Stimulated activated CD8-positive, alpha-beta memory T cell treated with anti-CD3 and anti-CD28 coated beads, Interleukin-15, amount 100 ng/mL, for 1 hour (primary cell): ENCODE data around the gene PDPK1.

Experiments used
- DNase-seq: peaks from one replicate; pipeline ENCODE4 v3.0.0-alpha.2; 2020; ENCODE audit warnings: low read depth

Gene PDPK1

DNA sequence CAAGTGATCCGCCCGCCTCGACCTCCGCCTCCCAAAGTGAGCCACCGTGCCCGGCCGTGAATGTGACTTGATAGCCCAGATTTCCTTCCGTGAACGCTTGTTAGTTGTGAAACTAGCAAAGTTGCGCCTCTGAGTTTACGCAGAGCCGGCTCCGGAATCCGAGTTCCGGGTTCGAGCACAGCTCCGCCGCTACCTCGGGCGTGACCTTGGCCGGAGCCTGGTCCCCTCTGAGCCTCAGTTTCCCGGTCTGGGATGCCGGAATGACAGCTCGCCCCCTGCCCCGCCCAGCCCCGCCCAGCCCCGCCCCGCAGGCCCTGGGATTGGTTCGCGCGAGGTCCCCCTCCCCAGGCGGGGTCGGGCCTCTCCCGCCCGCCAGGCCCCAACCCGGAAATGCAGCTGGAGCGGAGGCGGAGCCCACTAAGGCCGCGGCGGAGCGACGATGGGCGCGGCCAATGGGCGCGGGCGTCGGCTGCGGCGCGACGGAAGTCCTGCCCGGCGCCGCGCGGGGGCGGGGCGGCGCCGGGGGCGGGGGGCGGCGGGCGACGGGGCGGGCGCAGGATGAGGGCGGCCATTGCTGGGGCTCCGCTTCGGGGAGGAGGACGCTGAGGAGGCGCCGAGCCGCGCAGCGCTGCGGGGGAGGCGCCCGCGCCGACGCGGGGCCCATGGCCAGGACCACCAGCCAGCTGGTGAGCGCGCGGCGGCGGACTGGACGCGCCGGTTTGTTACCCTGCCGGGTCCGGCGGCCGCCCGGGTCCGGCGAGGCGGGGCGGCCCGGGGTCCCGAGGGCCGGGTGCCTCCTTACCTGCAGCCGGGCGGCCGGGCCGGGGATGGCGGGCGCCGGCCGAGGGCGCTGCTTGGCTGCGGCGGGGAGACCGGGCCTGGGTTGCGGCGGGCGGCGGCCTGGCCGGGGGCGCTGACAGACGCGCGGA is at the start of gene PDPK1:
PDPK1 (plus strand) TSS at position 571 of the 929 bp plus-strand sequence; CDS start at position 663, 92 bp downstream.
- peak; percentile 78 for DNase-seq

- no peak for DNase-seq
Measured at GRCh38 chr16:2489581-2489980, 48.2 kb upstream of the PDPK1 start.

- no peak for DNase-seq
Measured at GRCh38 chr16:2490190-2491105, 47.4 kb upstream of the PDPK1 start.

- no peak for DNase-seq
Measured at GRCh38 chr16:2492292-2492691, 45.5 kb upstream of the PDPK1 start.

DNA sequence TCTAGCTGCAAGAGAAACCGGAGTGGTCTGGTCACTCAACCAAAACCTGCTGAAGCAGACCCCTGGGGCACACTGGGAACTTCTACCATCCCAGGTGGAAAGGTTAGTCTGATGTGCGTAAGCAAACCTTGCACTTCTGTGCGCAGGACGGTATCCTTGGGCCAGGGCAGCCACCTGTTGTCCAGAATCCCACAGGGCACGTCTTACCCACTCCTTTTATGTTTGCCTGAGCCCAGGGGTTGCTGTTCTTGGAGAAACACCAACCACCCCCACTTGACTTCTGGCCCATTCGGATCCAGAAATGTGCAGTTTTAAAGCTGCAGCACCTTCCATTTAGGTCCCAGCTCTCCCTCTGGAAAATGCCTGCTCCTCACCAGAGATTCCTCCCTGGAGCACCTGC is 44.2 kb upstream of the PDPK1 start:
- no peak for DNase-seq

GRCh38 chr16:2494616-2495015 is 43.2 kb upstream of the PDPK1 start:
- no peak for DNase-seq

DNA sequence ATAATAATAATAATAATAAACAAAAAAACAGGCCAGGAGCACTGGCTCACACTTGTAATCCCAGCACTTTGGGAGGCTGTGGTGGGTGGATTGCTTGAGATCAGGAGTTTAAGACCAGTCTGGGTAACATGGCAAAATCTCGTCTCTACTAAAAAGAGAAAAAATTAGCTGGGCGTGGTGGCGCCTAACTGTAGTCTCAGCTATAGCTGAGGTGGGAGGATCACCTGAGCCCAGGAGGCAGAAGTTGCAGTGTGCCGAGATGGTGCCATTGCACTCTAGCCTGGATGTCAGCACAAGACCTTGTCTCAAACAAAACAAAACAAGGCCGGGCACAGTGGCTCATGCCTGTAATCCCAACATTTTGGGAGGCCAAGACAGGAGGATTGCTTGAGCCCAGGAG is 42.8 kb upstream of the PDPK1 start:
- DNase-seq, result no peak

GRCh38 chr16:2496223-2497115 is 41.4 kb upstream of the PDPK1 start:
- DNase-seq, result no peak

GRCh38 chr16:2497116-2497630 is 40.6 kb upstream of the PDPK1 start:
- DNase-seq, result no peak

GRCh38 chr16:2497695-2498484 is 39.9 kb upstream of the PDPK1 start:
- no peak for DNase-seq

- no peak for DNase-seq
Measured at GRCh38 chr16:2498531-2499253, 39.1 kb upstream of the PDPK1 start.

GRCh38 chr16:2499454-2499853 is 38.4 kb upstream of the PDPK1 start:
- no peak for DNase-seq

- DNase-seq, result no peak
Measured at GRCh38 chr16:2499890-2500429, 37.9 kb upstream of the PDPK1 start.

GRCh38 chr16:2500430-2500917 is 37.3 kb upstream of the PDPK1 start:
- DNase-seq, result no peak

GRCh38 chr16:2500918-2501750 is 36.7 kb upstream of the PDPK1 start:
- peak; percentile 68 for DNase-seq

GRCh38 chr16:2501946-2502895 is 35.6 kb upstream of the PDPK1 start:
- DNase-seq, result no peak

GRCh38 chr16:2505695-2506094 is 32.1 kb upstream of the PDPK1 start:
- no peak for DNase-seq
